Peyer's patch (tissue), 4 donors: ENCODE data around the gene SLCO6A1. TPM values are rescaled to one million over a fixed set of nuclear protein-coding genes. Genes with fewer than 3 reads are reported as not detected.

Experiments
- DNase-seq, 3 donors: peaks; one replicate each; pipeline ENCODE4 v3.0.0-alpha.2; 2017 to 2019
- H3K27ac ChIP-seq, 4 donors: fragments of 200-600 bp; sonication (generic); one replicate each; pipeline ENCODE4 v1.5.1; 2016 to 2019
- H3K27me3 ChIP-seq, 2 donors: fragments of 200-600 bp; sonication (generic); one replicate each; pipeline ENCODE4 v1.5.1; 2019
- H3K36me3 ChIP-seq, 3 donors: fragments of 200-600 bp; sonication (generic); one replicate each; pipeline ENCODE4 v1.5.1; 2016 to 2019
- H3K4me1 ChIP-seq, 4 donors: fragments of 200-600 bp; sonication (generic); one replicate each; pipeline ENCODE4 v1.5.1; 2016 to 2019
- H3K4me3 ChIP-seq, 4 donors: fragments of 200-600 bp; sonication (generic); 1 replicate in 3 of 4; 2 replicates in 1 of 4; pipeline ENCODE4 v1.5.1; 2016 to 2019; ENCODE audit warnings: mild to moderate bottlenecking in 1 of 4
- H3K9me3 ChIP-seq, 4 donors: fragments of 200-600 bp; sonication (generic); one replicate each; pipeline ENCODE4 v1.5.1; 2016 to 2019; ENCODE audit warnings: mild to moderate bottlenecking in 1 of 4
- POLR2A ChIP-seq, 2 donors: fragments of 450-650 bp; IDR thresholded peaks; one replicate each; pipeline ENCODE4 v1.5.1; 2017; ENCODE audit warnings: antibody characterized with exemption in 2 of 2, mild to moderate bottlenecking in 2 of 2, moderate library complexity in 2 of 2
- total RNA-seq, 4 donors: library from RNA; depleted of rRNA; stranded (reverse); fragments of >200 nt; gene quantifications; one replicate each; pipeline ENCODE4 v1.1.0, GENCODE V29; 2016
- TF ChIP-seq, protein P1 (sequence below), 6 experiments: fragments of 450-650 bp in 4 of 6; fragments of 200-600 bp in 2 of 6; sonication (generic) in 1 of 6; IDR thresholded peaks; one replicate each; pipeline ENCODE4 v1.5.1; 2017 to 2019; ENCODE audit warnings: antibody characterized with exemption in 6 of 6, mild to moderate bottlenecking in 3 of 6, moderate library complexity in 1 of 6

Gene SLCO6A1
- total RNA-seq, 4 donors from 2014 or later, result not detected

DNA sequence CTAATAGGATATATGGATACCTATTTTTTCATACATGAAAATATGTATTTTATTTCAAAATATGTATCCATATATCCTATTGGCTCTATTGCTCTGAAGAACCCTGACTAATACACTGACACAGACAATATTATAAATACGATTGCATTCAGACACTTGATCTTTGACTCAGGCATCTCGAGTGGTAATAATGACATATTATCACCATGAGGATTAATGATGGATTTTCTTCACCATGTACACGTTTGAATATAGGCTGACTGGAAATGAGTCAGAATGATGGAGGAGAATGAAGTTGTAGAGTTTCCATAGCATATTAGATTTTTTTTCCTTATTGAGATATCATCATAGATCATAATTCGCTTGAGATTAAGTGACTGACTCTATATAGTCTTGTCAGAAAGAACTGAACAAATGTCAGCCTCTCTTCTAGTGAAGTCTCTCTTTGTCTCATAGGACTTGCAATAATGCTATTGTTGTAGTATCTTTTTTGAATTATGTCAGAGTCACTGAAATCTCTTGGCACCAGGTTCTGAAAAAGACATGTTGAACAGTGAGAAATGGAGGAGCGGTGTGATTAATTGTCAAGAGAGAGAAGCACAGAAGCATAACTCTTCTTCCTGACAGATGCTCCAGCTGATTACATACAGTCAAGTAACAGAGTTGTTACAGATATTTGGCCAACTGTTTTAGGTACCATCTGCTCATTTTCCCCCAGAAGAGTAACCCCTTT, 41.4 kb upstream of the SLCO6A1 start:
- H3K4me1 ChIP-seq, result no peaks in the 10 kb centered on the region
- no peaks in the 10 kb centered on the region for H3K9me3 ChIP-seq
- H3K4me3 ChIP-seq, result no peak overlapping the region
- DNase-seq, result no peak
- no peaks in the 10 kb centered on the region for H3K36me3 ChIP-seq
- H3K27me3 ChIP-seq, result no peaks in the 10 kb centered on the region
- TF ChIP-seq, protein P1, sequence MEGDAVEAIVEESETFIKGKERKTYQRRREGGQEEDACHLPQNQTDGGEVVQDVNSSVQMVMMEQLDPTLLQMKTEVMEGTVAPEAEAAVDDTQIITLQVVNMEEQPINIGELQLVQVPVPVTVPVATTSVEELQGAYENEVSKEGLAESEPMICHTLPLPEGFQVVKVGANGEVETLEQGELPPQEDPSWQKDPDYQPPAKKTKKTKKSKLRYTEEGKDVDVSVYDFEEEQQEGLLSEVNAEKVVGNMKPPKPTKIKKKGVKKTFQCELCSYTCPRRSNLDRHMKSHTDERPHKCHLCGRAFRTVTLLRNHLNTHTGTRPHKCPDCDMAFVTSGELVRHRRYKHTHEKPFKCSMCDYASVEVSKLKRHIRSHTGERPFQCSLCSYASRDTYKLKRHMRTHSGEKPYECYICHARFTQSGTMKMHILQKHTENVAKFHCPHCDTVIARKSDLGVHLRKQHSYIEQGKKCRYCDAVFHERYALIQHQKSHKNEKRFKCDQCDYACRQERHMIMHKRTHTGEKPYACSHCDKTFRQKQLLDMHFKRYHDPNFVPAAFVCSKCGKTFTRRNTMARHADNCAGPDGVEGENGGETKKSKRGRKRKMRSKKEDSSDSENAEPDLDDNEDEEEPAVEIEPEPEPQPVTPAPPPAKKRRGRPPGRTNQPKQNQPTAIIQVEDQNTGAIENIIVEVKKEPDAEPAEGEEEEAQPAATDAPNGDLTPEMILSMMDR (IDR thresholded peaks at IDR 0.05), result no peak
- TF ChIP-seq POLR2A (IDR thresholded peaks at IDR 0.05), result no peak
- no peak overlapping the region for H3K27ac ChIP-seq

DNA sequence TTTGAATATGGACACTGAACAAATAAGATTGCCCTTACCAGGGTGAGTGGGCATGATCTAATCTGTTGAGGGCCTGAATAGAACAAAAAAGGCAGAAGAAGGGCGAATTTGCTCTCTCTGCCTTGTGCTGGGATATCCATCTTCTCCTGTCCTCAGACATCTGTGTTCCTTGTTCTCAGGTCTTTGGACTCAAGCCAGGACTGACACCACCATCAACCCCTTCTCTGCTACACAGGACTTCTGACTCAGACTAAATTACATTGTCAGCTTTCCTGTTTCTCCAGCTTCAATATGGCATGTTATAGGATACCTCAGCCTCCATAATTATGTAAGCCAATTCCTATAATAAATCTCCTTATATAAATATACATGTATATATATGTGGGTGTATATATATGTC, 40.8 kb upstream of the SLCO6A1 start:
- Histone ChIP-seq H3K9me3 (no peaks in the 10 kb centered on the region), H3K4me3 (no peak overlapping the region), H3K4me1 (no peaks in the 10 kb centered on the region), H3K27ac (no peak overlapping the region), H3K36me3 (no peaks in the 10 kb centered on the region), H3K27me3 (no peaks in the 10 kb centered on the region)
- TF ChIP-seq, protein P1 (IDR thresholded peaks at IDR 0.05), result no peak
- no peak for TF ChIP-seq POLR2A (IDR thresholded peaks at IDR 0.05)
- no peak for DNase-seq

DNA sequence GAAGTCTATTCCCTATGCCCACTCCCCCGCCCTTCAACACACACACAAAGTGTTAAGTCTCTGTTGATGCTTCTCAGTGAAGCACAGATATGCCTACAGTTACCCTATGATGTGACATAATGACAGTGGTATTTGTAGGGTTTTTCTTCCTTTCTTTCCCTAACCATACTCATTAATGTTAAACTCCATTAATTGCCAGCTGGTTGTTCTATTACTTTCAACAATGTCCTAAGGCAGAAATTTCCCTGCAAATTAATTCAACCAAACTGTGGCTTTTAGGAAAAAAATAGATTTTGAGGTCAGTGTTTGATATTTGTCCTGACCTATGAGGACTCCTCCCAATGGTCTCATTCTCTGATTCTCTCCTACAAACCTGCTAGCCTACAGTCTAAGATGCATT, 38.2 kb upstream of the SLCO6A1 start:
- no peak for DNase-seq
- no peaks in the 10 kb centered on the region for H3K9me3 ChIP-seq
- TF ChIP-seq, protein P1 (IDR thresholded peaks at IDR 0.05), result no peak
- no peak for TF ChIP-seq POLR2A (IDR thresholded peaks at IDR 0.05)
- no peak overlapping the region for H3K4me3 ChIP-seq
- H3K36me3 ChIP-seq, result no peaks in the 10 kb centered on the region
- H3K27ac ChIP-seq, result no peak overlapping the region
- H3K4me1 ChIP-seq, result no peaks in the 10 kb centered on the region
- no peaks in the 10 kb centered on the region for H3K27me3 ChIP-seq

DNA sequence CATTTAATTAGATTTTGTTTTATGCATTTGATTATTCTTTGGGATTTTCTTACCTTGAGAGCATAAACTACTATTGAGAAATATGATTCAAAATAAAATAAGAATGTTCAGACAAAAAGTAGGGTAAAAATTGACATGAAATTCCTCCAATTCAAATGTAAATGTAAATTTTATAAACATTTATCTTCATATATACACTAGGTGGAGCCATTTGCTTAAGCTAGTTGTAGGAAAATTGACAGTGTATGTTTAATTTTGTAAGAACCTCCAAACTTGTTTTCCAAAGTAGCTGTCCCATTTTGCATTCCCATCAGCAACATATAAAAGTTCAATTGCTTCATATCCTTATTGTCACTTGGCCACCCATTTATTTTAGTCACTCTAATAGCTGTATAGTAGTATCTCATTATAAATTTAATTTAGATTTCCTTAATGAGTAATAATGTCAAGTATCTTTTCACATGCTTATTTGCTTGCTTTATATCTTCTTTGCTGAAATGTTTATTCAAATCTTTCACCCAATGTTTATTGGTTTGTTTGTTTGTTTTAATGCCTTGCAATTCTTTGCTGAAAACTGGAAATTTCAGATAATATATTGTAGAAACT, 37.6 kb upstream of the SLCO6A1 start:
- H3K36me3 ChIP-seq, result no peaks in the 10 kb centered on the region
- H3K4me1 ChIP-seq, result no peaks in the 10 kb centered on the region
- no peaks in the 10 kb centered on the region for H3K9me3 ChIP-seq
- no peak for DNase-seq
- H3K27me3 ChIP-seq, result no peaks in the 10 kb centered on the region
- TF ChIP-seq, protein P1 (IDR thresholded peaks at IDR 0.05), result peak in 4 of 6 experiments; percentile 6 to 28 (median 13)
- TF ChIP-seq POLR2A (IDR thresholded peaks at IDR 0.05), result no peak
- no peak overlapping the region for H3K27ac ChIP-seq
- H3K4me3 ChIP-seq, result no peak overlapping the region

DNA sequence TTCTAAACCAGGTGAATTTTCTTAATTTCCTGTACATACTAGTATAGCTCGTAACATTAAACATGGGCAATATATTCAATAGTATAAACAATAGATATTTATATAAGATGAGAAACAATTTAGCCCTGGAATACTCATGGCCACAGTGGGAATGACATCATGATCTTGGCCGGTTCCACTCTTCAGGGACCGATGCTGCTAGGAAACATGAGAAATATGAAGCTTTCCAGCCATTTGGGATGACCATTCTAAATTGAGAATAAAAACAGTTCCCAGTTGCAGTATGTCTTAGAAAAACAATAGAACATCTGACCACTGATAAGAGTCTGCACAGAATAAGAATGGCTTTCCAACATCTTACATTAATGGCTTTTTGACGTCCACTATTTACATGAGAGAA, 33.3 kb upstream of the SLCO6A1 start:
- Histone ChIP-seq H3K27me3 (no peaks in the 10 kb centered on the region), H3K27ac (no peak overlapping the region), H3K4me1 (no peaks in the 10 kb centered on the region), H3K36me3 (no peaks in the 10 kb centered on the region), H3K9me3 (no peaks in the 10 kb centered on the region), H3K4me3 (no peak overlapping the region)
- no peak for DNase-seq
- TF ChIP-seq POLR2A (IDR thresholded peaks at IDR 0.05), result no peak
- TF ChIP-seq, protein P1 (IDR thresholded peaks at IDR 0.05), result no peak
